Left kidney (tissue), 2 donors: ENCODE measurements around the gene MS4A14. TPM values are rescaled to one million over a fixed set of nuclear protein-coding genes. Genes with fewer than 3 reads are reported as not detected.
"Not testable (repeated sequence)": the region's sequence is repeated elsewhere in the genome, so short reads cannot be mapped to it uniquely, and the experiment has no call there.

ENCODE experiments used
- DNase-seq: peaks from one replicate; pipeline ENCODE4 v3.0.0-alpha.2; 2013
- polyA plus RNA-seq: library from polyadenylated mRNA; unstranded; fragments of 120-200 nt; gene quantifications from one replicate; pipeline ENCODE4 v1.2.1, GENCODE V29; 2013; ENCODE audit not compliant: insufficient read length

MS4A14 gene
- polyA plus RNA-seq, 1 donor, result 0.62 TPM

- no peak for DNase-seq
Measured at GRCh38 chr11:60389279-60389910, 6.9 kb upstream of the MS4A14 start.

DNA sequence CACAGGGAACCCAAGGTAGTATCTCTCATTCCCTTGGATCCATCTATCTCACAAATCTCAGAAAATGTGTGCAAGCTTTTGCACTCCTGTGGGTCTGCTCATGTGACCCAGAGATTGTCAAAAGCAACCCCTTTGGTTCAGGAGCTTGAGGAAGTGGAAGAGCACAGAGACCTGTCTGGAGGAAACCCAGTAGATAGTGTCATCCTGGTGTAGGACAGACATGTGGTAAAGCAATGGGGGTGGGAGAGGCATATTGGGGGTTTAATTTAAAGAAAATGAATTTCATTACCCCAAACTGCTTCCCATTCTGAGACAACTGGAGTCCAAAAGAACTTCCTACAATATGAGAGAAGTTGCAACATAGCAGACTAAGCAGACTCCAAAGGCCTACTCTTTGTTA is 5.8 kb upstream of the MS4A14 start:
- DNase-seq, result no peak

DNA sequence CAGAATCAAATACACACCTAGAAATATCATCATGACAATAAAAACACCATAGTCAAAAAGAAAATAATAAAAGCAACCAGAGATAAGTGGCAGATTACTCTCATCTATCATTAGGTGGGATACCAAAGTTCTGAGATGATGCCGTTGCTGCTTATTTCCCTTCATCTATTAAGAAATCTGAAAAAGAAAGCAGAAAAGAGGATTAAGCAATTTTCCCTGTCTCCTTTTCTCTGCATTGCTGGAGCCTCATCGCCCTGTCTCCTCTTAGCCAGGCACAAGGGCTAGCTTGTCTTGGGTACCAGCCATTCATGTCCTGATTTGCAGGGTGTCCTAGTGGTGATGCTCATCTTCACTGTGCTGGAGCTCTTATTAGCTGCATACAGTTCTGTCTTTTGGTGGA is 3.9 kb upstream of the MS4A14 start:
- no peak for DNase-seq

- DNase-seq, result no peak
Measured at GRCh38 chr11:60393016-60393415, 3.2 kb upstream of the MS4A14 start.

DNA sequence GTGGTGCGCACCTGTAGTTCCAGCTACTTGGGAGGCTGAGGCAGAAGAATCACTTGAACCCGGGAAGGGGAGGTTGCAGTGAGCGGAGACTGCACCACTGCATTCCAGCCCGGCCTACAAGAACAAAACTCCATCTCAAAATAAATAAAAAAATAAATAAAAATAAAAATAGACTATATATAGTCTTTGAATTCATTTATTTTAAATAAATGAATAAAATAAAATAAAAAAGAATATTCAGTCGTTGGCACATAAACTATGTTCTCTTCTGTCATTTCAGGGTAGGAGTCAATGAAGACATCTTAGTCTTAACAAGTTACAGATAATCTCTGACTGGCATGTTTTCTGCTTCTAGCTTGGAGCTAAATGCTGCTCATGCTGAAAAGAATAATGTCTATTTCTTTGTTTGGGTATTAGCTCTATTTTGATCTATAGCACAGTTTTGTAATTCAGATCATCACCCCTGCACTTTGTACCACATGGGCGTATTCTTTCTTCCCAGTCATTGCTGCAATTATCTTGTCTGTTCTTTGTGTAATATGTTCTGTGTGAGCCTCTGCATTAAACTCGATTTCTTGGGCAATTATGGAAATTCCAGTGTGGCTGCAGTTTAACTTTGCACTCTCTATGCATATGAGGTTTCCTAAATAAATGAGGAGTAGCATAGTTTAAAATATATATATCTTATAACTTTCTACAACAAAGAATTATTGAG is 1.4 kb upstream of the MS4A14 start:
- no peak for DNase-seq

- no peak for DNase-seq
Measured at GRCh38 chr11:60396799-60397198, 540 bp downstream of the MS4A14 start.

GRCh38 chr11:60420015-60420414 is 23.8 kb downstream of the MS4A14 start:
- no peak for DNase-seq

- DNase-seq, result no peak
Measured at GRCh38 chr11:60422609-60423008, 26.4 kb downstream of the MS4A14 start.

DNA sequence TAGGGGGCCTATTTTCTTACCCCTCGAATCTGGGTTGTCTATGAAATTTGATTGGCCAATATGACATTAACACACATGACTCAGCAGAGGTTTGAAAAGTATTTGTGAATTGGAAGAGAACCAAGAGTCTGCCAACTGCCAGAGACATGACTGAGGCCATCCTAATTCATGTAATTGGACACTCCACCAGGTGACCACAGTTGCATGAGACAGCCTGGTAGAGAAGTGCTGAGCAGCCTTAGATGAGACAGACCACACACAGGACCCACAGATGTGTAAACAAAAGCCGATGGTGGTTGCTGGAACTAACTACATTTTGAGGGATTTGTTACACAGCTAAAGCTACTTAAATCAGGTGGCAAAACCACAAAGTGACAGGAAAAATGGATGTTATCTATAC is 32.3 kb downstream of the MS4A14 start:
- DNase-seq, result no peak

DNA sequence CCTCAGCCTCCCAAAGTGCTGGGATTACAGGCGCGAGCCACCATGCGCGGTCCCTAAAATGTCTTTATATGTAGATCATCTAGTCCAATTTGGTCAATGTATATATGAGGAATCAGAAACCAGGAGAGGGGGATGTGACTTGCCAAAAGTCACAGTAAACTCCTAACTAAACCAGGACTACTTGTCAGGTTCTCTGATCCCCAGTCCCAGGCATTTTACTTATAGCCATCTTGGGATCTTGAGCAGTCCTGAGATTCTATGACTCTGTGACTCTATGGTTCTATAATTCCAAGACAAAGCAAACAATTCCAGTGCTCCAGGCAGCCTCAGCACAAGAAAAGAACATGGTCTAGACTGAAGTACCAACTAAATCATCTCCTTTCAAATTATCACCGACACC is 33.0 kb downstream of the MS4A14 start, which contains the start of gene MS4A5:
Gene MS4A5 (plus strand): TSS at position 301 of the 400 bp plus-strand sequence. CDS start 103 bp downstream, outside the sequence.
- DNase-seq, result no peak

DNA sequence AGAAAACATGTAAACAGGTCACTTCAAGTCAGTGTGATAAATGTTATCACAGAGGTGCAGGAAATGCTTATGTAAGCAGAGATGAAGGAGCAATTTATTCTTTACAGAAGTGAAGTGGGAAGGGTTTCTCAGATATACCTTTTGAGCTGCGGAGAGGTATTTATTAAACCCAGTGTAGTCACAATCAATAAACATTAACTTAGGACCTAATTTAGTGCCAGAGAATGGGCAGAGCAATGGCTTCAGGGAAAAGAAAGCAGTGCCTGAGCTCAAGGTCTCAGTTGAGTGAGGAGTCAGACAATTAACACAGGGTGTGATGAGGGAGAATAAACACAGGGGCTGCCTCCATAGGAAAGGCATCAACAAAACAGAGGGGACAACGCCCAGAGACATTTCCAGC is 35.0 kb downstream of the MS4A14 start:
- no peak for DNase-seq

DNA sequence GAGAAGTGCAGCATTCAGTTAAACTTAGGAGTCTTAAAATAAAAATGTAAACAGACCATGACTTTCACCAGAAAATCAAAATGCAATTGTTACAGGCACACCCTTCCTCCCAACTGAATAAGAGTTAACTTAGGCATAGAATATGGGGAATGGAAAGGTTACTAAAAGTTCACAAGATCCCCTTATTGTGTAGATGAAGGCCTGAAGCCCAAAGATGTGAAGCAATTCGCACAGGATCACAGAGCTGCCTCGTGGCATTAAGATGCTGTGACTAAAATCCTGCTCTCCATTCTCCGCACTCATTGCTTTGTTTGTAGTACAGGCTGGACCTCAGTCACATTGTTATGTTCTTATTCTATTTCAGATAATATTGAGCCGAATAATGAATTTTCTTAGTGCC is 37.1 kb downstream of the MS4A14 start:
- DNase-seq, result no peak

DNA sequence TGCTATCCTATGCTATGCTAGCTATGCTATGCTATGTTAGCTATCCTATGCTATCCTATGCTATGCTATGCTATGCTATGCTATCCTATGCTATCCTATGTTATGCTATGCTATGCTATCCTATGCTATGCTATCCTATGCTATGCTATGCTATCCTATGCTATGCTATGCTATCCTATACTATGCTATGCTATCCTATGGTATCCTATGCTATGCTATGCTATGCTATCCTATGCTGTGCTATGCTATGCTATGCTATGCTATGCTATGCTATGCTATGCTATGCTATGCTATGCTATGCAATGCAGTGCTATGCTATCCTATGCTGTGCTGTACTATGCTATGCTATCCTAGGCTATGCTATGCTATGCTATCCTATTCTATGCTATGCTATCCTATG is 50.8 kb downstream of the MS4A14 start:
- no peak for DNase-seq

- DNase-seq, result no peak
Measured at GRCh38 chr11:60447846-60448245, 51.6 kb downstream of the MS4A14 start.

GRCh38 chr11:60451185-60451584 is 54.9 kb downstream of the MS4A14 start:
- DNase-seq, result not testable (repeated sequence)

GRCh38 chr11:60454212-60454611 is 58.0 kb downstream of the MS4A14 start:
- no peak for DNase-seq

GRCh38 chr11:60455531-60456042 is 59.3 kb downstream of the MS4A14 start, which contains the start of gene MS4A1:
Gene MS4A1 (plus strand): TSS chr11:60455847. CDS start chr11:60462375, 6,528 bp downstream.
- no peak for DNase-seq

- DNase-seq, result no peak
Measured at GRCh38 chr11:60457576-60457975, 61.3 kb downstream of the MS4A14 start.

DNA sequence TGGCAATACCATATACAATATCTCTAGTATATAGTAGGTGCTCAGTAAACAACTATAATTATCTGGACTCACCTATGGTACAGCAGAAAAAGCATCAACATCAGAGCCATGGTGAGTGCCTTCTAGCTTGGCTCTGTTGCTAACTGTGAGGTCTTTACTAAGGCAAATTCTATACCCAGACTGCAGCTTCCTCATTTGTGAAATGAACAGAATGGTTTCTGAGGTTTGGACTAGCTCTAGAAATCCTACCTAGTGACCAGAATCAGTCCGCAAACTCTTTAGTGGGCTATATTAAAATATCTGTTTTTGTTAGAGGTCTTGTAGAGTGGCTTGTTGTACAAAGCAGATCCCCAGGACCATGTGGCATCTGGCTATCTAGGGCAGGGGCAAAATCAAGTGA is 63.1 kb downstream of the MS4A14 start:
- no peak for DNase-seq
